GM12872 (cell line): ENCODE results near the gene POLR2E.

ENCODE experiments used
- TF ChIP-seq, protein P1 (sequence below): IDR thresholded peaks from 3 replicates; pipeline ENCODE4 v1.5.1; 2011; ENCODE audit warnings: low read depth, mild to moderate bottlenecking, low read length, moderate library complexity; ENCODE audit not compliant: insufficient read depth

POLR2E gene

DNA sequence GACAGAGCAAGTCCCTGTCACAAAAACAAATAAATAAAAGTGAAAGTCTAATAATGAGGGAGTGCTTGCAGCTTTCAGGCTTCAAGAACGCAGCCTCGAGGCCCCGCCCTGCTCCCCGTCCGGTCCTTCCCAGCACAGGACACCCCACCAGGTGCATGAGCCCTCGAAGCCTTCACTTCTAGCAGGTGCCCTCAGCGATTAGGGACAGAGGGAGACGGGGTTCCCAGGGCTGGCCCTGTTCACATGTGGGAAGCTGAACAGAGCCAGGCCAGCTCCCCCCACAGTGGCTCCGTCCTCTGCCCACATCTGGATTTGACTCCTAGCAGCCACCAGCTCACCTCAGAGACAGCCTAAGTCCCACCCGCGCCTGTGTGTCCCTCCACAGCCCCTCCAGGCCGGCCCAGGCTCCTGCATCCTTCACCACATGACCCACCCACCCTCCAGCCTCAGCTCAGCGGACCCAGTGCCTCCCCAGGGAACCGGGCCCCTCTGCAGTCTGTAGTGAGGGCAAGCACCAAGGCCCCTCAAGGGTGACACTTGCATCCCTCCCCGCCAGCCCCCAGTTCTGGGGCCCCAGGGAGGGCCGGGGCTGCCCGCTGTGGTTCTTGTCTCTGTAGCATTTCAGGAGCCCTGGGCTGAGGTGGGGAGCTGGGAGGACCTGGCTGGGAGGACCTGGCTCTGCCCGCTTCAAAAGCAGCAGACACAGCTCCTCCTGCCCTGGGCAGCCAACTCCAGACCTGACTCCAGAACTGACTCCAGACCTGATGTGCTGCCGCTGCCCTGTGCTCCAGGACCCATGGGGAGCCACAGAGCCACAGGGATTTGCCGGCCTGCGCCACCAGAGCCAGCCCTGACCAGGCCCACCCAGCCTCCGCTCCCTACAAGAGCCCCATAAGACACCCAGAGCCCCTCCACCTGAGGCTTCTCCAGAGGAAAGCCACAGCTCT, 35.9 kb upstream of the POLR2E start:
- TF ChIP-seq, protein P1, sequence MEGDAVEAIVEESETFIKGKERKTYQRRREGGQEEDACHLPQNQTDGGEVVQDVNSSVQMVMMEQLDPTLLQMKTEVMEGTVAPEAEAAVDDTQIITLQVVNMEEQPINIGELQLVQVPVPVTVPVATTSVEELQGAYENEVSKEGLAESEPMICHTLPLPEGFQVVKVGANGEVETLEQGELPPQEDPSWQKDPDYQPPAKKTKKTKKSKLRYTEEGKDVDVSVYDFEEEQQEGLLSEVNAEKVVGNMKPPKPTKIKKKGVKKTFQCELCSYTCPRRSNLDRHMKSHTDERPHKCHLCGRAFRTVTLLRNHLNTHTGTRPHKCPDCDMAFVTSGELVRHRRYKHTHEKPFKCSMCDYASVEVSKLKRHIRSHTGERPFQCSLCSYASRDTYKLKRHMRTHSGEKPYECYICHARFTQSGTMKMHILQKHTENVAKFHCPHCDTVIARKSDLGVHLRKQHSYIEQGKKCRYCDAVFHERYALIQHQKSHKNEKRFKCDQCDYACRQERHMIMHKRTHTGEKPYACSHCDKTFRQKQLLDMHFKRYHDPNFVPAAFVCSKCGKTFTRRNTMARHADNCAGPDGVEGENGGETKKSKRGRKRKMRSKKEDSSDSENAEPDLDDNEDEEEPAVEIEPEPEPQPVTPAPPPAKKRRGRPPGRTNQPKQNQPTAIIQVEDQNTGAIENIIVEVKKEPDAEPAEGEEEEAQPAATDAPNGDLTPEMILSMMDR: no peak

DNA sequence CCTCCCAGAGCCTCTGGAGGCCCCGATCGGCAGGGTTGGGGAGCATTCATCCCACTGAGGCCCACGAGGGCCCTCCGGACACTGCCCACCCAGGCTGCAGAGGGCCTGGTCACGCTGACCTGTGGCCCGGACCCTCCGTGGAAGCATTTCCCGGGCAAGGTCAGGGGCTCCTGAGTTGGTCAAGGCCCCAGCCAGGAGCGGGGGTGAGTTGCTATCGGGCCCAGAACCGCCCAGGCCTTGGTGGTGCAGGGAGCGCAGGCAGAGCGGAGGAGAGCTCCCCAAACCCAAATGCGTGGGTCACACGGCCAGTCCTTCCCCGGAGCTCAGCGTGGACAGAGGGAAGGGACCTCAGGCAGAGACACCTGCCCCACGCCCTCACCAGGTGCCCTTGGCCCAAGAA, 34.4 kb upstream of the POLR2E start:
- TF ChIP-seq, protein P1: no peak

DNA sequence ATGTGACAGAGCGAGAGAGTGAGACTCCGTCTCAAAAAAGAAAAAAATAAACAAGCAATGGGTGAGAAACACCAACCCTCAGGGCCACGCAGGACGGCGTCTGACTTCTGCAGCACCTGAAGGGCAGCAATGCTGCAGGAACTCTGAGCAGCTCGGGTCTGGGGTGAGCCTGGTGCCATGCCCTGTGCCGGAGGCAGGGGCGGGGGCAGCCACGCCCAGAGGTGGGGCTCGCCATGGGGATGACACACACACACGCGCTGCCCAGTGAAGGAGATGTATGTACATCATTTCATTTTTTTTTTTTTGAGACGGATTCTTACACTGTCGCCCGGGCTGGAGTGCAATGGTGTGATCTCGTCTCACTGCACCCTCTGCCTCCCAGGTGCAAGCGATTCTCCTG, 32.9 kb upstream of the POLR2E start:
- TF ChIP-seq, protein P1: no peak

DNA sequence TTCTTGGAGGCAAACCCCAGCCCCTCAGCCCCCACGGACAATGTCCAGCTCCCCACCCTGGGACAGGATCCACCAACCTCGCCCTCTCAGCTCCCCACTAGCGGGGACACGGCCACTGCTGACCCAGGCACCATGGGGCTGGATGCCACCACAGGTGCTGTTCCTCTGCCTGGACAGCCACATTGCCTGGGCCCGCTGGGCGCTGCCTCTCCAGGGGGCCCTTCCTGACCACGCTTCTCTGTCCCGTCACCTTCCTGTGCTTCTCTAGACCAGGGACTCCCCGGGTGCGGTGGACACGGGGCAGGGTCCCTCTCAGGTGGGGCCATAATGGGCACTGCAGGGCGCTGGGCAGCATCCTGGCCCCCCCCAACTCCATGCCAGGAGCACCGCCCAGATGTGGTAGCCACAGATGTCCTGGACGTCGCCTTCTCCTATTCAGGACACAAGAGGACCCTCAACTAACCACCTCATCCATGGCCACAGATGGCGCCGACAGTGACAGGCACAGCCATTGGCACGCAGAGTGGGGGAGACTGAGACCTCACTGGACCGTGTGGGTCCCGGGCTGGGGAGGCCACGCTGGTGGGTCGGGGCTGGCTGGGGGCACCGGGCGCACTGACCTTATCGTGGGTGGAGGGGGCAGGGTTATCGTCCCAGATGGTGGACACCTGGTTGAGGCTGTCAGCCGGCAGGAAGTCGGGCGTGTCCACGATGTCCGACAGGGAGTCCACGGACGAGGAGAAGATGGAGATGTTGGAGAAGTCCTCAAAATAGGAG, 32.0 kb upstream of the POLR2E start:
- TF ChIP-seq, protein P1: no peak

DNA sequence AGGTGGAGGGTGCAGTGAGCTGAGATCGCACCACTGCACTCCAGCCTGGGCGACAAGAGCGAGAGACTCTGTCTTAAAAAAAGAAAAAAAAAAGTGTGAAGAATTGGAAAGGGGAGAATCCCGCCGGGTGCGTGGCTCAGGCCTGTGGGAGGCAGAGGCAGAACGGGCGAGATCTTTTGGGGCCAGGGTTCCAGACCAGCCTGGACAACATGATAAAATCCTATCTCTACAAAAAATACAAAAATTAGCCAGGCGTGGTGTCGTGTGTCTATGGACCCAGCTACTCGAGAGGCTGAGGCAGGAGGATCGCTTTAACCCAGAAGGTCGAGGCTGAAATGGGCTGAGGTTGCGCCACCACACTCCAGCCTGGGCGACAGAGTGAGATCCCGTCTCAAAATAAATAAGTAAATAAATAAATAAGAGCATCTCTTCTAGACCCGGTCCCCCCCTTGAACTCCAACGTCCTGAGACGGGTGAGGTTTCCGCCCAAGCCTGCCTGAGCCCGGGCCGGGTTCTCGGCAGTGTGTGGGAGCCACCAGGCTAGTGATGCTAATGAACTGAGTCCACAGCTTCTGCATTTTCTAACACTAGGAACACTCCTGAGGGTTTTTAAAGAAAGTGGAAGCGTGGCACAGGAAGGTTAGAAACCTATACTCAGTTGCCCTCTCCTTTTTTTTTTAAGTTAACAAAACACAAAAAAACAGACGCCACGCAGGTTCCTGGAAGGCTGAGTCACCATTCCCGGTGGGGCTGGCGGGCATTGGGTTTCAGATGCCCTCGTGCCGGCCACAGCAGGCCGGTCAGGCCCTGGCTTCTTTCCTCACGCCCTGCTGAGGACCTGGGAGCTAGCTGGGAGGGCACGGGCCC, 30.7 kb upstream of the POLR2E start:
- TF ChIP-seq, protein P1: no peak

DNA sequence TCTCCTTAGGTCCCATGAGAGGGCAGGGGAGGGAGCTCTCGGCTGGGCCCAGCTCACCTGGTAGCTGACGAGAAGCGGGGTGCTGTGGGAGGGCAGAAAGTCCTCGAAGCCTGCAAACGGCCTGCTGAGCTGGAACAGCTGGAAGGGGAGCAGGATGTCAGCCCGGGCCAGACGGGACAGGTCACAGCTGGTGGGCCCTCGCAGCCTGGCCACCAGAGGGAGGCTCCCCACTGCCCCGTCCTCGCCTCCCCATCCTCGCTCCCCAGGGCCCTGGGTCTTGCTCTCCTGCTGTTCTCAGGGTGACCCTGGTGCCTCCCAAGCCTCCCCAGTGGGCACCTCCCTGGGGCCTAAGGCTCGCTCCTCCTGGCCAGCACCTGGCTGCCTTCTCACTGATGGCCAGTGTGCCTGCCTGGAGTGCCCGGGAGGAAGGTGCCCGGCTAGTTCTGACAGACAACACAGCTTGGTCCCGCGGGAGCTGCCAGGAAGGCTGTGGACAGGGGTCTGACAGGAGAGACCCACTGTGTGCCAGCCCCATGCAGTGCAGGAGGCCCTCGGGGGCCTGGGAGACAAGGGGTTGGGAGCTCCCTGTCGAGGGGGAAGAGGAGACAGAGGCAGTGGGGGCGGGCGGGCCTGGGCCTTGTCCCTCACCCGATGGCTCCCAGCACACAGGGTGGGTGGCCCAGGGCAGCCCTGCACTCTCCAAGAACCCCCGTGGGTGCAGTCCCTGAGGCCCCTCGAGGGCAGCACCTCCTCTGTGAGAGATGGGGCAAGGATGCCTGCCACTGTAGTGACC, 28.9 kb upstream of the POLR2E start:
- TF ChIP-seq, protein P1: no peak
